22Rv1 (cell line): ENCODE measurements around the gene BCL2L13.
"Not testable (repeated sequence)": the region's sequence is repeated elsewhere in the genome, so short reads cannot be mapped to it uniquely, and the experiment has no call there.

ENCODE experiments used
- H3K27ac ChIP-seq: fragments of 450-650 bp; 2 replicates; pipeline ENCODE4 v1.5.1; 2017
- CTCF ChIP-seq: fragments of 450-650 bp; IDR thresholded peaks from 2 replicates; pipeline ENCODE4 v1.5.1; 2017; ENCODE audit warnings: mild to moderate bottlenecking
- ZFX ChIP-seq: fragments of 450-650 bp; IDR thresholded peaks from 2 replicates; pipeline ENCODE4 v1.6.1; 2017; ENCODE audit warnings: antibody characterized with exemption, borderline replicate concordance

The BCL2L13 gene

DNA sequence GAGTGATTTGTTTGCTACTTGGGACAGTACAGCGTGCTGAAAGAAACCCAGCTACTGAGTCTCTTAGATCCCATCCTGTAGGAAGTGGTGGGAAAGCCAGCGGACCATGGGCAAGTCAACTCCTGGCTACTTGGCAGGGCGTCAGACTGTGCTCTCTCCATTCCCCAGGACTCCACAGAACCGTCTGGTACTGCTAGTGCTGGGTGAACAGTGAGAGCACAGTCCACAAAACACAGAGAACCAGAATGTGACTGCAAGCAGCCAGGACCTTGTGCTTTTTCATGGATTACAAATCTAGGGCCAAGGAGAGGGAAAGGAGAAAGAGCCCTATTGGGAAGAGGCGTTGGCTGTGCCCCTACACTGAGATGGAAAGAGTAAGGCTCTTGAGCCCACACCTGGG is 125.5 kb downstream of the BCL2L13 start:
- TF ChIP-seq CTCF (no peak), ZFX (no peak)
- no peak overlapping the region for H3K27ac ChIP-seq

DNA sequence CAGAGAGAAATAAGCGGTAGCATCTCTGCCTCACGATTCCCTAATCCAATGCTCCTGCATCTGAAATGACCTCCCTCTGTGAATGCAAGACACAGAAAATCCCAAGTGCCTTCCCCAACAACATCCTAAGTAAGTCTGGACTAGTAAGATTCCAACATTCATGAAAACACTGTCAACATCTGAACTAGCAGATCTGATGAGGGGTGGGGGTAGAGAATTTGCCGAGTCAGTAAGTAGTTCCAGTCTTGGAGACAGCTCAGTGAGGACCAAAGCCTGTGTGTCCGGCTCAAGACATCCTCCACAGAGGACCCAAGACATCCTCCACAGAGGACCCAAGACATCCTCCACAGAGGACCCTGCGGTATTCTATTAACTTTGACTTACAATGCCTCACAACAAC is 126.3 kb downstream of the BCL2L13 start:
- not testable (repeated sequence) for H3K27ac ChIP-seq

DNA sequence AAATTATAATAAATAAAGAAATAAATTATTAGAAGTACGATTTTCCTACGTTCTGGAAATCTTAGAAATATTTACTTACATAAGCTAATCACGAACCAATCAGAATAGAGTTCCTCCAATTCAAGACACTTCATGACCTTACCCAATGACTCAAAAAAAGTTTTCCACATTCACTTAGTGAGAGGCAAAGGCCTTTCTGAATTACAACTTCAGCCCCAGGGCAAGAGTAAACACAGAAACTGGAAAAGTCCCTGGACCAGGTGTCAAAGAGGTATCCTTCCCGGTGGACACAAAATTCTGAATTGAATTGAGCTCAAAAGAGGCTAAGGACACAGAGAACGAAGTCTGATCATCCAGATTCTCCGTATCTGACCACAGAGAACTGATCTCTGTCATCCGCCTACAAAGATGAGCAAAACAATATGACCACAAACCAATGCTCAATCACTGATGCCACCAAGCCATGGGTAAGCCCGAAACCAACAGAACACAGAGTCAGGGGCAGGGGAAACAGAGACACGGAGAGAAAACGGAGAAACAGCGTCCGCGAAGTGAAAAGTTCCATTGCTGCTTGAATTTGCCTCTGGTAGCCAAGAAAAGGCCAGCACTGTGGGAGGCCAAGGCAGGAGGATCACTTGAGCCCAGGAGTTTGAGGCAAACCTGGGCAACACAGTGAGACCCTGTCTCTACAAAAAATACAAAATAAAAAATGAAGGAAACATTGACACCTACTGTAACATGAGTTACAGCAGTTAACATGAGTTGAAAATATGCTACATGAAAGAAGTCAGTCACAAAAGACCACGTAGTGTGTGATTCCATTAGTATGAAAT is 128.9 kb downstream of the BCL2L13 start:
- H3K27ac ChIP-seq, result no peak overlapping the region
- no peak for TF ChIP-seq CTCF
- TF ChIP-seq ZFX, result no peak

- H3K27ac ChIP-seq, result no peak overlapping the region
- TF ChIP-seq CTCF, result no peak
- TF ChIP-seq ZFX, result no peak
Observed at GRCh38 chr22:17769013-17769715, 130.6 kb downstream of the BCL2L13 start.

DNA sequence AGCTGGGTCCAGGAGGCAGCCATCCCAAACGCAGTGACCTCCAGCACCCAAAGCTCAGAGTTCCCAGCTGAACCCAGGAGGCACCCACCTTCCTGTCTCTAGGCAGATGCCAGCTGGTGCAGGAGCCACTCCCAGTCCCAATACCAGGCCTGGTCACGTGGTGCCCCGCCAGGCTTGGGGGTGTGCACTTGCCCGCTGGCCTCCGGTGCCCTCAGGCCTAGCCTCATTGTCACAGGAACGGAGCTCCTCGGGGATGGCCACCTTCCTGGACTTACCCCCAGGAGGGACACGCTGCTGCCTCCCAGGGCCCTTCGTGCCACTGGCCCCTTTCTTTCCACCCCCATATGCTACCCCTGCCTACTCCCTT is 131.1 kb downstream of the BCL2L13 start:
- TF ChIP-seq ZFX (no peak), CTCF (no peak)
- no peak overlapping the region for H3K27ac ChIP-seq

DNA sequence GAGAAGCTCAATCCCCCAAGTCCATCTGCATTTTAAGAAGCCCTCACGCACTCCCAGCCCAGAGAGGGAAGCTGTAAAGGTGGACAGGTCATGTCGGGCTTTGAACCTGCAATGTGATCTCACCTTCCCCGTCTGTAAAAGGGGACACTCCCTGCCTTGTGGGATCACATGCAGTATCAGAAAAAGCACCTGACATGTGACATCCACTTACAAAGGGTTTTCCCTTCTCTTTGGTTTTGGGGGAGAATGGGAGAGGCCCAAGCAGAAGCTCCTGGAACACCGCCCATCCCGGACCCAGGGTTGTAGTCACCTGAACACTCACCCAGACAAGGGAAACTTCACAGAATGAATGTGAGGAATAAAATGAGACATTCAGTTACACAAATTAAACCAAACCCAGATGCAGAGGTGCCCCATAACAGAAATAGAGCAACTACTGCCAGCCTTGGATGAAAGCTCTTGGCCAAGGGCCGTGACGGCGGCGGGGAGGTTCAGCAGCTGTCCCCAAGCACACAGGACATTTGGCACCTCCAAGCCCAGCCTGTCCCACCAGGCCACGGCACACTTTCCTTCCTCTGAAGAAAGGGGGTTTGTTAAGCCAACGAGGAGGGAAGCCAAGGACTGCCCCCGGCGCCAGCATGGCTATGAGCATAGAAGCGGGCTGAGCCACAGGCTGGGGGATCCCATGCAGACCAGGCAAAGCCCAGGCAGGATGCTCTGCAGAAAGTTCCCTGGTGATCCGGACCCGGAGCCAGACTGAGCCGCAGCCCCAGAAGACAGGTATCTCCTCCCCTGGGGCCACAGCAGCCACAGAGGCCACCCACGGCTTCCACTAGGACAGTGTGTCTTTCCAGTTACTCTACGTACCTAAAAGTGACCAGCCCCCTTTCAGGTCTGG is 131.9 kb downstream of the BCL2L13 start:
- TF ChIP-seq ZFX, result no peak
- no peak for TF ChIP-seq CTCF
- no peak overlapping the region for H3K27ac ChIP-seq

DNA sequence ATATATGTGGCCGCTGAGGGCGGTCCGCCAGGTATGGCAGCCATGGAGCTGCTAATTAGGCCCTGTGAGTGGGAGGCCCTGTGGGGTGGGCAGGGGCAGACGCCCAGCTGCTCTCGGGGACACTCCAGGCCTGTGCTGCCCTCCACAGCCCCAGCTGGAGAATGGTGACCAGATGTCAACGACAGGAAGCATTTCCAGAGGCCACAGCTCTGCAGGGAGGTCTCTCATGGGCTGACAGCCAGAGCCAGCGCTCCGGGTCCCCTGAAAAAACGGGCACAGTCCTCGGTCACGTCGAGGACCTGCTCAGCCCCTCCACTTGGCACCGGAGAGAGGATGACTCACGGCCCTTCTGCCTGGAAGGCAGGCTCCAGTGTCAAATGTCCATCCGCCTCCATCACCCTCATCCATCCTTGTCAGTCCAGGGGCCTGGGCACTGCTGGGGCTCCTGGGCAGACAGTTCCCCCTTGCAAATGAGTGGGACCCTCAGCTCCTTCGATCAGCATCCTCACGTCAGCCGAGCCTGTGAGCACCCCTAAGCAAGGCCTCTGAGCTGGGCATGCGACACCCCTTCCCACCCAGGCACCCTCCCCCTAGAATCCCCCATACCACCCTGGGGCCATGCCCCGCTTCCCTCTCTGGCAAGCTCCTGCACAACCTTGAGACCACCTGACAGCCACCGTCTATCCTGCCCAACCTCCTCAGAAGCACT is 133.8 kb downstream of the BCL2L13 start:
- no peak overlapping the region for H3K27ac ChIP-seq
- no peak for TF ChIP-seq ZFX
- no peak for TF ChIP-seq CTCF
